Gastrocnemius medialis (tissue), 4 donors: ENCODE data around the gene OR6C76.

Source experiments
- CTCF ChIP-seq, 5 experiments: fragments of 450-650 bp in 3 of 5; fragments of 200-600 bp in 2 of 5; sonication (generic) in 2 of 5; IDR thresholded peaks in 4 of 5; conservative IDR thresholded peaks in 1 of 5; 1 replicate in 4 of 5; 2 replicates in 1 of 5; pipeline ENCODE4 v1.5.1; 2016 to 2019; ENCODE audit warnings: antibody characterized with exemption in 5 of 5, mild to moderate bottlenecking in 3 of 5, moderate library complexity in 3 of 5
- POLR2A ChIP-seq, 2 donors: fragments of 450-650 bp; IDR thresholded peaks; one replicate each; pipeline ENCODE4 v1.6.1; 2017; ENCODE audit warnings: antibody characterized with exemption in 2 of 2, mild to moderate bottlenecking in 2 of 2, moderate library complexity in 2 of 2

GRCh38 chr12:55407866-55408265 is 18.2 kb upstream of the OR6C76 start:
- TF ChIP-seq CTCF (IDR thresholded peaks at IDR 0.05 in 4 of 5, conservative IDR thresholded peaks at IDR 0.05 in 1 of 5) = no peak
- TF ChIP-seq POLR2A (IDR thresholded peaks at IDR 0.05) = no peak
